A549 (cell line): ENCODE results near the gene DMAC2. TPM values are rescaled to one million over a fixed set of nuclear protein-coding genes. Genes with fewer than 3 reads are reported as not detected.

Source experiments
- BCL3 ChIP-seq: fragments of >200 bp; sonication (Bioruptor Twin); formaldehyde crosslinking; IDR thresholded peaks from 3 replicates; pipeline ENCODE4 v1.6.1; 2016
- CBX2 ChIP-seq: fragments of 200-600 bp; sonication (generic); IDR thresholded peaks from 2 replicates; pipeline ENCODE4 v1.6.1; 2016; ENCODE audit warnings: low read depth, mild to moderate bottlenecking, borderline replicate concordance
- CHD4 ChIP-seq: fragments of 200-600 bp; sonication (generic); IDR thresholded peaks from 2 replicates; pipeline ENCODE4 v1.6.1; 2016; ENCODE audit warnings: antibody characterized with exemption, mild to moderate bottlenecking, borderline replicate concordance
- EHMT2 ChIP-seq: fragments of 200-600 bp; sonication (generic); IDR thresholded peaks from 2 replicates; pipeline ENCODE4 v1.6.1; 2016; ENCODE audit warnings: antibody characterized with exemption, low read depth, mild to moderate bottlenecking, moderate library complexity
- FOSL2 ChIP-seq, 2 experiments: fragments of 450-650 bp in 1 of 2; fragments of >200 bp in 1 of 2; sonication (Bioruptor Twin) in 1 of 2; formaldehyde crosslinking; IDR thresholded peaks; 2 replicates each; pipeline versions ENCODE4 v1.5.0 to v1.6.1; 2016 to 2020; ENCODE audit warnings: mild to moderate bottlenecking in 1 of 2, moderate library complexity in 1 of 2
- GATA3 ChIP-seq: IDR thresholded peaks from 2 replicates; pipeline ENCODE4 v1.6.1; 2012; ENCODE audit warnings: borderline replicate concordance
- HDAC2 ChIP-seq: fragments of 200-600 bp; sonication (generic); IDR thresholded peaks from 2 replicates; pipeline ENCODE4 v1.6.1; 2016
- HMGXB4 ChIP-seq: fragments of 250-450 bp; sonication (Bioruptor Pico); IDR thresholded peaks from 2 replicates; pipeline ENCODE4 v1.5.0; 2021; ENCODE audit warnings: mild to moderate bottlenecking, moderate library complexity, borderline replicate concordance
- JUN ChIP-seq, 2 experiments: fragments of >200 bp; sonication (Bioruptor Twin); formaldehyde crosslinking; IDR thresholded peaks; 2 replicates in 1 of 2; 3 replicates in 1 of 2; pipeline ENCODE4 v1.6.1; 2016 to 2017
- KDM1A ChIP-seq: fragments of 200-600 bp; sonication (generic); IDR thresholded peaks from 2 replicates; pipeline ENCODE4 v1.6.1; 2016; ENCODE audit warnings: low read depth, mild to moderate bottlenecking
- KDM5A ChIP-seq: fragments of 200-600 bp; sonication (generic); IDR thresholded peaks from 2 replicates; pipeline ENCODE4 v1.6.1; 2016; ENCODE audit warnings: antibody characterized with exemption, mild to moderate bottlenecking
- MAX ChIP-seq: IDR thresholded peaks from 2 replicates; pipeline ENCODE4 v1.6.1; 2012
- NFE2L2 ChIP-seq: fragments of 150-350 bp; conservative IDR thresholded peaks from 2 replicates; pipeline ENCODE4 v1.6.1; 2014; ENCODE audit warnings: low read length
- NR3C1 ChIP-seq: fragments of >200 bp; sonication (Bioruptor Twin); formaldehyde crosslinking; IDR thresholded peaks from 3 replicates; pipeline ENCODE4 v1.6.1; 2017
- PHF8 ChIP-seq: fragments of 200-600 bp; sonication (generic); IDR thresholded peaks from 2 replicates; pipeline ENCODE4 v1.6.1; 2016; ENCODE audit warnings: low read depth, mild to moderate bottlenecking, antibody characterized with exemption, moderate library complexity, borderline replicate concordance
- RAD21 ChIP-seq, 2 experiments: fragments of >200 bp in 1 of 2; sonication (Bioruptor Twin) in 1 of 2; formaldehyde crosslinking in 1 of 2; IDR thresholded peaks in 1 of 2; conservative IDR thresholded peaks in 1 of 2; 2 replicates in 1 of 2; 3 replicates in 1 of 2; pipeline ENCODE4 v1.6.1; 2012 to 2018; ENCODE audit warnings: inconsistent platforms in 1 of 2
- RCOR1 ChIP-seq: fragments of 150-350 bp; IDR thresholded peaks from 2 replicates; pipeline ENCODE4 v1.6.1; 2014; ENCODE audit warnings: antibody characterized with exemption, low read length, low read depth
- REST ChIP-seq: fragments of 200-600 bp; sonication (generic); IDR thresholded peaks from 2 replicates; pipeline ENCODE4 v1.6.1; 2016; ENCODE audit warnings: antibody characterized with exemption, mild to moderate bottlenecking, moderate library complexity
- RNF2 ChIP-seq: fragments of 200-600 bp; sonication (generic); IDR thresholded peaks from 2 replicates; pipeline ENCODE4 v1.6.1; 2016; ENCODE audit warnings: low read depth, mild to moderate bottlenecking, antibody characterized with exemption, moderate library complexity, borderline replicate concordance
- TP53 ChIP-seq: fragments of 250-450 bp; sonication (Bioruptor Pico); IDR thresholded peaks from 2 replicates; pipeline ENCODE4 v1.5.0; 2021; ENCODE audit warnings: mild to moderate bottlenecking, moderate library complexity
- ZC3H11A ChIP-seq: fragments of 450-650 bp; IDR thresholded peaks from 2 replicates; pipeline ENCODE4 v1.6.1; 2014; ENCODE audit warnings: antibody characterized with exemption, mild to moderate bottlenecking
- ZFP36 ChIP-seq: fragments of 450-650 bp; IDR thresholded peaks from 2 replicates; pipeline ENCODE4 v1.6.1; 2014; ENCODE audit warnings: borderline replicate concordance; ENCODE audit not compliant: partially characterized antibody
- ZSCAN20 ChIP-seq: fragments of 250-450 bp; sonication (Bioruptor Pico); IDR thresholded peaks from 2 replicates; pipeline ENCODE4 v1.8.0; 2022; ENCODE audit warnings: mild to moderate bottlenecking, moderate library complexity
- polyA plus RNA-seq, 4 experiments: library from polyadenylated mRNA; depleted of rRNA in 3 of 4; stranded (reverse); fragments of >200 nt; fragmentation: RNase III in 1 of 4; extraction: RNeasy Plus Mini Kit Qiagen cat#74134 plus additional on column Dnase treatment in 1 of 4; gene quantifications; 2 replicates in 3 of 4; 3 replicates in 1 of 4; pipeline ENCODE4 v1.2.3, GENCODE V29; 2011 to 2017

DMAC2 gene
- polyA plus RNA-seq, 2 of the 4 experiments (the other 2 are of a cell fraction), result 132 to 155 TPM

GRCh38 chr19:41439441-41440222 is at the start of gene DMAC2 (continued):
- no peak for TF ChIP-seq REST
- peak; percentile 99 for TF ChIP-seq KDM5A
- peak; percentile 95 for TF ChIP-seq PHF8
- no peak for TF ChIP-seq EHMT2
- TF ChIP-seq FOSL2 (IDR thresholded peaks at IDR 0.05), result no peak
- no peak for TF ChIP-seq FOSL2 (CRISPR knock-in tag; IDR thresholded peaks at IDR 0.05)
- TF ChIP-seq NFE2L2, result peak; percentile 31; the same call in 1 of the 2 replicates
- TF ChIP-seq CHD4, result no peak
- no peak for TF ChIP-seq KDM1A
- no peak for TF ChIP-seq NR3C1
- TF ChIP-seq RCOR1, result no peak
- no peak for TF ChIP-seq ZC3H11A
- peak; percentile 99 for TF ChIP-seq BCL3
- peak; percentile 97 for TF ChIP-seq HDAC2
- TF ChIP-seq CBX2, result no peak
- TF ChIP-seq RNF2, result no peak
- TF ChIP-seq HMGXB4 (CRISPR knock-in tag), result no peak
- peak; percentile 84 to 98 for TF ChIP-seq JUN (IDR thresholded peaks at IDR 0.05)
- no peak for TF ChIP-seq ZSCAN20
- TF ChIP-seq ZFP36, result no peak
- TF ChIP-seq GATA3, result peak; percentile 36; the same call in 1 of the 2 replicates
- TF ChIP-seq TP53 (CRISPR knock-in tag), result peak; percentile 34; the same call in 1 of the 2 replicates
- peak; percentile 38 to 51; a peak in 2 of 5 replicates for TF ChIP-seq RAD21 (conservative IDR thresholded peaks at IDR 0.05 in 1 of 2, IDR thresholded peaks at IDR 0.05 in 1 of 2)
- peak; percentile 95 for TF ChIP-seq MAX
